Measurements from ENCODE around the gene SLC25A21.

Gene SLC25A21

GRCh38 chr14:36659010-36659821, 513.2 kb downstream of the SLC25A21 start:
- no peak for DNase-seq

- DNase-seq = peak; percentile 18
Observed at GRCh38 chr14:36658123-36659009, 514.0 kb downstream of the SLC25A21 start.

DNA sequence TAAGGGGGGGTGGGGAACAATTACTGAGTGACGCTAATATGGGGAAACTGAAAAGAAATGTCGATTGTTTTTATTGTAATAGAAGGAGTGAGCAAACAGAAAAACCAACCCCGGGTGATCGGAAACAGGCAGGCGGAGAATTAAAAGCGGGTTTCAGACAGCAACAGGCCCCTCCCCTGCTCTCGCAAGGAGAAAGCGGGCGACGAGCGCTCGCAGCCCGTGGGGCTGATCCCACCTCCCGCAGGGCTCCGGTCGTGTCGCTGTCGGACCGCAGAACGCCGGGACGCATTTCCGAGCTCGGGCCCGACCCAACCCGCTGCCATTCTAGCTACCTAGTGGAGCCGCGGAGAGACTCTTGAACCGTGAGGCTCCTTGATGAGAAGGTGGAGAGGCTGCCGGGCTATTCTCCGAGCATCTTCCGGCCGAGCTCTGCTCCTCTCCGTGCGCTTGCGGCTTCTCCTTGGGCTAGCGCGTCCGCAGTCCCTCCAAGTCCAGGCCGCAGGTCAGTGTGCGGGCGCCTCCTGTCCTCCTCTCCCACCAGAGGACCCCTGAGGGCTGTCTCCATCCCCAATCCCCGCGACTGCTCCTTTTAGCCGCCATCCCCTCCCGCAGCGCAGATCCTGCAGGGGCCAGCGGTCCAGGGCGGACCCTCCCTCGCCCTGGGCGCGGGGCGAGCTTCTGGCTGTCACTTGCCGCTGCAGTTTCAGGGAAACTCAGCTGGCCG, 514.8 kb downstream of the SLC25A21 start:
- peak; percentile 40 for DNase-seq

GRCh38 chr14:36656687-36657398, 515.6 kb downstream of the SLC25A21 start:
- peak; percentile 24 for DNase-seq

DNA sequence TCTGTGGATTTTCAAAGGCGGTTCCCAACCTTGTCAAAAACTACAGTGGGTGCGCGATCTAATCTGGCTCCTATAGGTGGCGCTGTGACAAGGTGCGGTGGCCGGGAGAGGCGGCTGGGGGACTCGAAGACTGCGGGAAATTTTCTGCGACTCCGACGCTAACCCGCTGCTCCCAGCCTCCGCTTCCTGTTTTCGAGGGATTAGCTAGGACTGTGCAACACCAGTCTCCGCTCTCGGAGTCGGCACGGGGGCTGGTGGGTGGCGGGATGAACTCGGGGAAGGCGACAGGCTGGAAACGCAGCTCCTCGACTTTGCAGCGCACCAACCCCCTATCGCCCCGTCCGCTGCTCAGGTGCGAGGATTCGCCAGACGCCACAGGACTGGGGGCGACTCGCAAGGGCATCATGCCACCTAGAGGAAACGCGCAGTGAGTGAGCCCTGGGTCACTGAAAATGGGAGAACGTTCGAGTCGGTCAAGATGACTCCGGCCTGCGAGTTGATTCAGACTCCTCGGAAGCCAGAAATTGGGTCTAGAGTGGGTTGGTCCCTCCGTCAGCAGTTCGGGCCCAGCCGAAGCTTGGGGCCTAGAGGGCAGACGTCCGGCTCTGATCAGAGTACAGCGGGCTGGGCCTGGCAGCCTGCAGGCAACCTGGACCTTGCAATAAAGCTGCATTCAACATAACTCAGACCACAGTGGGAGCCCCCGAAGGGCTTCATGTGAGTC, 516.3 kb downstream of the SLC25A21 start:
- peak; percentile 62 for DNase-seq

GRCh38 chr14:36655571-36655962, 516.8 kb downstream of the SLC25A21 start:
- DNase-seq = no peak

DNA sequence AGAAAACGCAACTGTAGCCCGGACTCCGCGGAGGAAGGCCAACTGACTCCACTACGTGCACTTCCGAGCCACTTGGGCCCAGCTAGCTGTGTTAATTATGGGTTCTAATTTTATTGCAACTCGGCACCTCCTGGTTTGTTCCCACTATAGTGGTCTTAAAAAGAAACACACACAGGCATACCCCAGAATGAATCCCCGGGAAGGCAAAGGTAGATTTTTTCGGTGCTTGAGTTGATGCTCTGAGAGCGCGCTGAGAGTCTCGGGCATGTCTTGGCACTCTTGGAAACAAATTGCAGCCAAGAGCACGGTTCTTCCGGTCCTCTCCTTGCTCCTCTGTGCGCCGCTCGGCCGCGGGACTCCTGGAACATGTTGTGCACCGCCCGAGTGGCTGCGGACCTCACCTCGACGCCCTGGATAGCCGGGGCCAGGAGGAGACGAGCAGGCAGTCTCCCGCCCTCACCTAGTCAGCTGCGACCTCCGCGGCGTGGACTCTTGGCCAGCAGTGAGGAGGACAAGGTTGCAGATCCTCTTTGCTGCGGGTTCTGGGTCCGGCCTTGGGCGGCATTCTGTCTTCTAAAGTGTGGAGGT, 517.5 kb downstream of the SLC25A21 start:
- peak; percentile 19 for DNase-seq

DNA sequence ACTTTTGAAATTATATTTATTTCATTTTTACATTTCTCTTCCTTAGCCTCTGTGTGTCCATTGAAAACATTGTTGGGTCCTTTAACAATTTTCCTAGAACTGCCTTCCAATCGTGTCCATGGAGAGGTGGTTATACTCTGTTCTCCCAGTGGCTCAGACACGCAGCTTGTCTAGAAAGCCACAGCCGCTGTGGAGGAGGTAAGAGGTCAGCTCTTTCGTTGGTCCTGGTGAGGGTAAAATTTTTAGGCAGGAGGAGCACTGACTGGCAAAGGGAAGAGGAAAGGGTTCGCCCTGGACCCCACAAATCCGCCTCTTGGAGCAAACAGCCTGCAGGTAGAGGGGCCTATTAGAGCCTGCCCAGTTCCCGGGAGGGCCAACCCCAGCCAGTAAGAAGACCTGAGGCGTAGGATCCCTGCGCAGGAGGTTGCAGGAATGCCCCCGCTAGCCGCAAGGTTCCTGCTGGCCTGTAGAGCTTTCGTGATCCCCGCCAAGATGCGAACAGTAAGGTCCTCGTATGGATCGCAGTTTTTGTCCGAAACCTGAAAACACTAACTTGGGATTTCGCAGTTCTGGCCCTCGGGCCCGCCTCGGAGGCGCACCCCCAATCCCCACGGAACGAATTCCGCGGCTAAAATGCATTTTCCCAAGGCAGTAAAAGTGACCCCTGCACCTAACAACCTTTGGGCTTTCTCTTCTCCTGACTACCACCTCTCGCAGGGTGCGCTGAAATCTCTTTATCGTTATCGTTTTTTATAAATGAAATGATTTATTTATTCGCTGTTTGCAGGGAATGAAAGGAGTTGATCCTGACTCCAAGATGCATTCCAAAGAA, 518.2 kb downstream of the SLC25A21 start:
- DNase-seq = peak; percentile 23

GRCh38 chr14:36653413-36653812, 519.0 kb downstream of the SLC25A21 start:
- no peak for DNase-seq

DNA sequence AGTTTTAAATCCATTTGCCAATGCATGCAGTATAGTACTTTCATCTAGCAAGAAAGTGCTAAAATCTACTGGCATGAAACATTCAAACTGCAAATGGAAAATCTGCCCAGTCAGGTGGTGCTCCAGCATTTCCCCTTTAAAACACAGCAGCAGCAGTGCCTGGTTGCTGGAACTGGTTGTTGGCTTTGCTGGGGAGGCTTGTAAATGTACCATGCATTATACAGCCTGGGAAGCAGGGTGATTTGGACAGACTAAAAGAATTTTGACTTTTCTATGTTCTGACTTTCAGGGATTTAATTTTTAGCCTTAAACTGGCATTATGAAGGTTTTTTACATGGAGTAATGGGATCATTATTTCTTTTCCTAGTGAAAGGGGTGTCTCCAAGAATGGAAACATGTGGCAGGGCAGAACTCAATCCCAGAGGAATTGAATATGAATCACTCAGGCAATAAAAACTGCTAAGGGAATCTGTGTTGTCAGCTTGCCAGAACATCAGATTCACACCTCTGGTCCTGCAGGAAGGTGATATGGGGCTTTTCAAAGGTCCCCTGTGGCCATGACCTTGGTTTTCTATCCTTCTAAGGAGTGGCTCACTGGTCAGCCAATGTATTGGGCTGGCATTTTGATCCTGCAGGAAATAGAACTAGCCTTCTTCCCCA, 519.7 kb downstream of the SLC25A21 start:
- DNase-seq = no peak

GRCh38 chr14:36649872-36650650, 522.3 kb downstream of the SLC25A21 start:
- DNase-seq = no peak

DNA sequence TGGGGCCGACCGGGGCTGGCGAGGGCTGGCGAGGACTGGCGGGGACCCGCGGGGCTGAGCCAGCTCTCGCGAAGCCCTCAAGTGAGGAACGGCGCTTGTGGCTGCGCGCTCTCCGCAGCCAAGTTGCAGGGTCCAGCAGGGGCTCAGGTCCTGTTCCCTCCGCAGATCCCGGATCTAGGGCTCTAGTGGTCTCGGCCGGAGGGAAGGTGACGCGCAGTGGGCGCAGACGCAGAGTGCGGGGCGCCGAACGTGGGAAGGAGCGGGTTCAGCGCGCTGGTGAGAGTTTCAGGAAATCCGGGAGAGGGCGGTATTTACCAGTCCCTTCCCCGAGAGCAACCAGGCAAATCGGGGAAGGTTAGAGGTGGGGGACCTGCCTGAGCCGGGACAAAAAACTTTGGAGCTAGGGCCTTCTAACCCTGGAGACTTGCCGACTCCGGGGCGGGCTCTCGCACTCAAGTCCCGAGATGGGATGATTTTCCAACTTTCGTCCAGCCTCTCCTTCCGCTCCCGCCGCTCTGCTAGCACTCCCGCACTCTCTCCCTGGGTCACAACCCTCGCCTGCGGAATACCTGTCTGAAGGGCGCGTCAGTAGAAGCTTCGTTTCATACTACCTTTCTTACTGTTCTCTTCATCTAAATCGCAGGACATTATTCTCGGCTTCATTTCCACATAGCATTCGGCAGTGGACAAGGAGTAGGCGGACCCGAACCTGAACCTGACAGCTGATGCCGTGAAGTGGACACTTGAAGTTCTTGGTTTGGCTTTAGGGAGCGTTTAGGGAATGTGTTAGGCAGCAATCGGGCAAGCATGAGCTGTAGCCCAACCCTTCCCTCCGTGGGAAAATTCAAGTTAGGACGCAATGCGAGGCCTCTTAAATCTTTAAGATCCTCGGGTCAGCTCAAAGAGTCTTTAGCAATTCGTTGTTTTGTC, 524.3 kb downstream of the SLC25A21 start:
- DNase-seq = peak; percentile 63

DNA sequence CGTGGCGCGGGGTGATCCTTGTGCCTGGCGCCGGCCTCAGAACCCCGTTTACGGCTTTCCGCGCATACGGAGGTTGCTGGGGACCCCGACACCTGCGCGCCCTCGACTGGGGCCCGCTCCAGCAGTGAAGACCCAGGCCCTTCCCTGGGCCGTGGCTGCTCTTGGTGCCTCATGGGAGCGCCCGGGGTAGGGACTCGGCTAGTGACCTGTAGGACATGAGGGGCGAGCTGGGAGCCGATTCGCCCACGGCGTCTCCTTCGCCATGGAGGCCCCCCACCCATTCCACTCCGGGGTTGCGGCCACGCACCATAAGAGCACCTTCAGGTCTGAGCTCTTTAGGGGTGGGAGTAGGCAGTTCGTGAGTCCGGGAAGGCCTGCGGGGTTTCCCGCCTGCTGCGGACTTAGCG, 525.0 kb downstream of the SLC25A21 start:
- no peak for DNase-seq

- peak; percentile 55 for DNase-seq
Observed at GRCh38 chr14:36646664-36647416, 525.6 kb downstream of the SLC25A21 start.

GRCh38 chr14:36633580-36633979, 538.8 kb downstream of the SLC25A21 start:
- DNase-seq = no peak
